HG03108 (cell line): ENCODE data around the gene TSPAN4.
A peak's percentile ranks its signal among the peaks of the same experiment; 100 is the strongest.

Experiments
- ATAC-seq: cut with Tn5 transposase; IDR thresholded peaks from one replicate; pipeline ENCODE4 v1.9.1; 2021; ENCODE audit warnings: moderate library complexity; ENCODE audit not compliant: unreplicated experiment

TSPAN4 gene

GRCh38 chr11:842370-843002 is at the start of gene TSPAN4, which contains the start of gene POLR2L:
Gene TSPAN4 (plus strand): TSS chr11:842852. CDS start chr11:850305, 7,453 bp downstream.
Gene POLR2L (minus strand): TSS chr11:842529. CDS start chr11:842508, 21 bp downstream.
- ATAC-seq: peak; percentile 57

DNA sequence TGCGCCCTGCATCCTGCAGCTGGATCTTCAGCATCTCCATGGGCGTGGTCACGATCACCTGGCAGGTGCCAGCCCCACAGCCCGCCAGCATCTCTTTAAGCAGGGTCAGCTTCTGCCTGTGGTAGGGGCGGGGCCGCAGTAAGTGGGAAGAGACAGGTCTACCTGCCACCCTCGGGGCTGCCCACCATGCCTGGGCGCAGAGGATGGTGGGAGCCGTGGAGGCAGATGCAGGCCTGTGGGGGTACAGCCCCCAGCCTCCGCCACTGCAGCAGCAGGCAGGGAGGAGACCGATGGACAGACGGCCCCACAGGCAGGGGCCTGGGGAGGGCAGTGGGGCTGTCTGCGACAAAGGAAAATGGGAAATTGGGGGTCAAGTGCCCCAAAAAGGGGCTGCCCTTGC is 49.8 kb upstream of the TSPAN4 start:
- no peak for ATAC-seq

DNA sequence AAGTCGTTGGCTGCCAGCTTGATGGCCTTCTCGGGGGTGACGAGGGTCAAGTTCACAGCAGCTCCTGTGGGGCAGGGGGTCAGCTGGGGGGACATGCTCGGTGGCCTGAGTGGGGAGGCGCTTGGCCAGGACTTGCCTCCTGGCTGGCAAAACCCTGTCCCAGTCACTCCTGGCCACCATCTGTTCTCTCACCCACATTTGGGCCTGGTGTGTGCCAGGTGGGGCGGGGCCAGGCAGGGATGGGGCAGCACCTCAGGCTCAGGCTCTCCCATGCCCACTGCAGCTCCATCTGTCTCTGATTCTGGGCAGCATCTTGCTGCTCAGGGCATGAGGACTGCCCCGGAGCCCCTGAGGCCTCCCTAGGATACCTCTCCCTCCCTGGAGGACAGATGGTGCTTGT is 49.1 kb upstream of the TSPAN4 start:
- no peak for ATAC-seq

DNA sequence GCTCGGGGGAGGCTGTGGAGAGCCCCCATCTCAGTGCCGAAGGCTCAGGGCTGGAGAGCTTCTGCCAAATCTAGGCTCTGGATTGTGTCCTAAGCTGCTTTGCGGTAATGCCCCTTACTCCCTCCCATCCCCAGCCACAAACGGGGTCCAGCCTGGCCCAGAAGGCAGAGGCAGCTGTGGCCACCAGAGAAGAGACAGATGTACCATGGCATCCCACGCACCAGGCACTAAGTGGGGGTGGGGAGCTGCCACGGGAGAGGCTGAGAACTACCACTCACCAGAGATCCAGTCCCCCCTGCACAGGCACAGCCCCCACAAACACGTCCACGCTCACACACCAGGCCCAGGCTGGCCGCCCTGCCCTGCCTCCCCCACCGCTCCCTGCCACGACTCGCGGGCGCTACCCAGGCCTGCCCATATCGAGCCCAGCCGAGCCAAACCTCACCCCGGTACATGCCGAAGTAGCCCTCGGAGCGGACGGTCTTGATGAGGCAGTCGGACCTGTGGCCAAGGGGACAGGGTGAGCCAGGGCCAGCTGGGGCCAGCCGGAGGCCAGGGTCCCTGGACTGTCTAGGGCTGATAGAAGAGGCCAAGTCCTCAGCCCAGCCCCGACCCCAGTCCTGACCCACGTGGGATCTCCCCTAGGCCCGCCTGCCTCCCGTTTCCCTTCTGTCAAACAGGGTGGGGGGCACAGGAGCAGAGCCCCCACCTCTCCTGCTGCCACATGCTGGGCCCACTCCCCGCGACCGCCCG is 48.5 kb upstream of the TSPAN4 start:
- no peak for ATAC-seq

GRCh38 chr11:794766-795633 is 47.7 kb upstream of the TSPAN4 start:
- ATAC-seq: no peak

- ATAC-seq: no peak
Observed at GRCh38 chr11:795634-796564, 46.8 kb upstream of the TSPAN4 start.

GRCh38 chr11:796565-797295 is 45.9 kb upstream of the TSPAN4 start:
- ATAC-seq: no peak

GRCh38 chr11:797296-798092 is 45.2 kb upstream of the TSPAN4 start:
- peak; percentile 32 for ATAC-seq

DNA sequence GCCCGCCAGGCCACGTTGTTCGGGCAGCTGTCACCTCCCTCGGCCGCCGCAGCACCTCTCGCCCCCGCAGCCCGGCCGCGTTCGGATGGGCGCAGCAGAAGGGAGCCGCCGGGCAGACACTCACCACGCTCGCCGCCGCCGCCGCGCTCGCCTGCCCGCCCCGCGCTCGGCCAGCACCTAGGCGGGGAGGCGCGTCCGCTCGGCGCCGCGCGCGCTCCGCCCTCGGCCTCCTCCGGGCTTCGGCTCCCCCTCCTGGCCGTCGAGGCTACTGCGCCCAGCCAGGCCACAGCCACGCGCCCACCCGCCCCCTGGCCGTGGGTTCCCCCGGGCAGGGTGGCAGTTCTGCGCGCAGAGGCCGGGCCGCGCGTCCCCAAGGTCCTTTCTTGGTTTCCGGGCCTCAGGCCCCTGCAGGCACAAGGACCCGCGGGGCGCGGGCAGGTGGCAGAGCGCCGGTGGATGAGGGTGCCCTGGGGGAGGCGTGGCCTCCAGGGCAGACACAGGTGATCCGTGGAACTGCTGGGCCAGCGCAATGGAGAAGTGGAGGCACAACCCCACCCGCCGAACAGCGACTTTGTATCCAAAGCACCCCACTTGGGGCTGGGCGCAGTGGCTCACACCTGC is 44.4 kb upstream of the TSPAN4 start, which contains the start of gene SLC25A22:
Gene SLC25A22 (minus strand): TSS at position 189 of the 621 bp plus-strand sequence. CDS start 3,275 bp downstream, outside the sequence.
- peak; percentile 42 for ATAC-seq

DNA sequence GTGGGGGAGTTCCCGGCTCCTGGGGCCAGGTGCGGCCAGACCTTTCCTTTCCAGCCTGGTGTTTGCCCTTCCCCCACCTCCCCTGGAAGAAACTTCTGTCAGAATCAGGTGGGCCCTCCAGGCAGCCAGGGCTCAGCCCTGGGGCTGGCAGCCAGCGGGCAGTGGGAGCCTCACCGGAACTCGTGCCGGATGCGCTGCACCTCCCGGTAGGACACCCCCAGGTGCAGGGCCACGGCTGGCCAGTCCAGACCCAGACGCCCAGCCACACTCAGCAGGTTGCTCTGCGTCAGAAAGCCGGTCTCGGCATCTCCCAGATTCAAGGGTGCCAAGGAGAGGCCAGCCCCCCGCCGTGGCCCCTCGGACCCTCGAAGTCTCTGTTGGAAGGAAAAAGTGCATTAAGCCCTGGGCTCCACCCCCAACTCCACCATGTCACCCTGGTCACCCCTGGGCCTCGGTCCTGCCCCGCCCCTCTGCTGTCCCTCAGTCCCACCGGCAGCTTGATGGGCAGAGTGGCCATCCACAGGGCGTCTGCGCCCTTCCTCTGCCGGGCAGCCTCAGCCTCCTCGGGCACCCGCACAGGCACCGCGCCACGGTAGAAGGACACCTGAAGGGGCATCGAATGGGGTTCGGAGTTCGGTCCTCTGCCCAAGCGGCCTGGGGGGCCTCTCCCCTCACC is 42.9 kb upstream of the TSPAN4 start:
- no peak for ATAC-seq

- ATAC-seq: no peak
Observed at GRCh38 chr11:800473-800872, 42.2 kb upstream of the TSPAN4 start.

DNA sequence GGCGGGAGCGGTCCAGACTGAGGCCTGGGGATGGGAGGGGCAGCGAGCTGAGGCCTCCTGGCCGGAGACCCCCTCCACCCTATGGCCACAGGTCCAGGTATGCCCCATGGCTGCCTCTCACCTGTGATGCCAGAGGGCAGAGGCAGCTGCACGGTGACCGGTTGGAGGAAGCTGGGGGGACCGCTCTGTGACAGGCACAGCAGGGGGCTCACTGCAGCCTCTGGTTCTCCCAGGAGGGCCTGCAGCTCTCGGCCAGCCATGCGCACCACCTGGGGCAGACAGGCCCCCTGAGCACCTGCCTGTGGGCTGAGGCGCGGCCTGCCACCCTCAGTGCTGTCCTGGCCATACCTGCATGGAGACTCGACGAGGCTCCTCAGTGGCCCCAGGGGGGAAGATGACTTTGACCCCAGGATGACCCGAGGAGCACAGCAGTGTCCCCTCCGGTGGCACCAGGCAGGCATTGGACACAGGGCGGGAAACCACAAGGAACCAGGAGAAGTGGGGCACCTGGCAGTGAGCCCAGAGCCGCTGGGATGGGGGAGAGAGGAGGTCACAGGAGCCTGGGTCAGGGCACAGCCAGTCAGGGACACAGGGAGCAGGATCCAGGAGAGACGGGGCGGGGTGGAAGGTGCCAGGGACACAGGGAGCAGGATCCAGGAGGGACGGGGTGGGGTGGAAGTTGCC is 41.4 kb upstream of the TSPAN4 start:
- no peak for ATAC-seq

DNA sequence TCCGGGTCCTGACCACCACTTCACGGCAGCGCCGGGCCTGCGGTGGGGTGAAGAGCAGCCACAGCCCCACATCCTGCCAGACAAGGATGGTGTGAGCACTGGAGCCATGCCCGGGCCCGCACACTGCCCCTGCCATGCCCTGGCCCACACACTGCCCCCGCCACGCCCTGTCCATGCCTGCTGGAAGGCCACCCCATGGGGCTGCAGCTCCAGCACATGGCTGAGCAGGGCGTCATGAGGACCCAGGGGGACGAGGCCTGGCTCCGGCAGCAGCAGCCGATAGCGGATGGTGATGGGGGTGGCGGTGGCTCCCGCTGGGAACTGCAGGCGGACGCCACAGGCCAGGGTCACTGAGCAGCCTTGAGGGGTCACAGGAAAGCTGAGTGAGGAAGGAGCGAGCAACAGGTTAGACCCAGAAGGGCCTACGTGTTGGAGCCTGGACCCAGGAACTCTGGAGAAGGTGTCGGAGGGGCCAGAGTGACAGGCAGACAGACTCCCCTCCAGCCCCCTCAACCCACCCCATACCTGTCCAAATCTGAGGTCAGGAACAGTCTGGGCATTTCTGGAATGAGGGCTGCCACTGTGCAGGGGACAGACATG is 40.5 kb upstream of the TSPAN4 start:
- no peak for ATAC-seq

DNA sequence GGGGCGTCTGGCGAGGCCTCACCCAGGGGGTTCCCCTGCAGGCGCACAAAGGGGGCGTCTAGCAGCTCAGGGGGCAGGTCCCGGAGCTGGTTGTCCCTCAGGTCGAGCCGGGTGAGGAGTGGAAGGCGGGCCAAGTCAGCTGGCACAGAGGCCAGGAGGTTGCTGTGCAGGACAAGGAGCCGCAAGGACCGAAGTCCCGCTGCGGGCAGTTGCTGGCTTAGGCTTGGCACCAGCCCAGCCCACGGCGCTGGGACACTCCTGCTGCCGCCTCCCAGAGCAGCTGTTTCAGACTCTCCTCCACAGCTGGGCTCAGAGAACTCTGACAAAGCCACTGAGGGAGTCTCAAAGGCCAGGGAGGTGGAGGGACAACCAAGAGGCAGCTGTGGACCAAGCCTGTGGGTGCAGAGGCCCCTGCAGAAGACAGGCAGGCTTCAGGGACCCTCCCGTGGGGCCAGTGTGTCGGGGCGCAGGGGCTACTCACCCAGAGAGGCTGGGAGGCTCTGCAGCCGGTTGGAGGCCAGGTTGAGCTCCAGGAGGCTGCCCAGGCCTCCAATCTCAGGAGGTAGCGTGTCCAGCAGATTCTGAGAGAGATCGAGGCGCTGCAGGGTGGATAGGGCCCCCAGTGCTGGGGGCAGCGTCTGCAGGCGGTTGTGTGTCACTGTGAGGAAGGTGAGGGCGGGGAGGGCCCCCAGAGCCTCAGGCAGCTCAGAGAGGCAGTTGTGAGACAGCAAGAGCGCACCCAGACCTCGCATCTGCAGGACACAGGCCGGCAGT is 39.8 kb upstream of the TSPAN4 start:
- ATAC-seq: no peak

DNA sequence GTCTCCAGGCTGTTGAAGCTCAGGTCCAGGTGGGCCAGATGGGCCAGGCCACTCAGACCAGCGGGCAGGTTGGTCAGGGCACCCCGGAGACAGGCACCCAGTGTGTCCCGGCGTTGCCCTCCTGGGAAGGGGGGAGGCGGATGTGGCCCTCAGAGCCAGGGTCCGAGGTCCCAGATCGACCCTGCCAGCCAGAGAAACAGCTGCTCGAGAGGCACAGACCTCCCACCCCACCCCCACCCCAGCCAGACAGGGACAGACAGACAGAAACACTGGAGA is 39.2 kb upstream of the TSPAN4 start:
- ATAC-seq: no peak
